Astrocyte (in vitro differentiated cells and primary cell): ENCODE results near the gene KRAS. TPM values are rescaled to one million over a fixed set of nuclear protein-coding genes. Genes with fewer than 3 reads are reported as not detected.
A peak's percentile ranks its signal among the peaks of the same experiment; 100 is the strongest.

ENCODE experiments used
- DNase-seq: peaks from one replicate; pipeline ENCODE4 v3.0.0-alpha.2; 2010; ENCODE audit warnings: low read depth
- FAIRE-seq: peaks from 2 replicates; lab custom pipeline; 2011; peaks lifted over from hg19 to GRCh38; lab: Jason Lieb, UNC
- H2AFZ ChIP-seq: 2 replicates; pipeline ENCODE4 v1.6.0; 2012; ENCODE audit warnings: low read depth, low read length, inconsistent platforms
- H3K27ac ChIP-seq: 2 replicates; pipeline ENCODE4 v1.5.1; 2011; ENCODE audit warnings: low read depth, low read length, inconsistent platforms
- H3K27me3 ChIP-seq: 2 replicates; pipeline ENCODE4 v1.6.0; 2011; ENCODE audit warnings: low read length, inconsistent platforms; ENCODE audit not compliant: insufficient read depth
- H3K36me3 ChIP-seq: 2 replicates; pipeline ENCODE4 v1.5.1; 2011; ENCODE audit warnings: low read length, inconsistent platforms; ENCODE audit not compliant: insufficient read depth
- H3K4me1 ChIP-seq: 2 replicates; pipeline ENCODE4 v1.5.1; 2011; ENCODE audit warnings: low read length, inconsistent platforms; ENCODE audit not compliant: insufficient read depth
- H3K4me2 ChIP-seq: 2 replicates; pipeline ENCODE4 v1.6.0; 2012; ENCODE audit warnings: low read length, inconsistent platforms
- H3K4me3 ChIP-seq: 2 replicates; pipeline ENCODE4 v1.5.1; 2011; ENCODE audit warnings: low read depth, mild to moderate bottlenecking, low read length, inconsistent platforms; ENCODE audit not compliant: insufficient read depth
- H3K79me2 ChIP-seq: 2 replicates; pipeline ENCODE4 v1.6.0; 2012; ENCODE audit warnings: mild to moderate bottlenecking, low read length, inconsistent platforms; ENCODE audit not compliant: insufficient read depth
- H3K9ac ChIP-seq: 2 replicates; pipeline ENCODE4 v1.6.0; 2012; ENCODE audit warnings: mild to moderate bottlenecking, low read length, inconsistent platforms
- H3K9me3 ChIP-seq: 2 replicates; pipeline ENCODE4 v1.5.1; 2012; ENCODE audit warnings: low read depth, mild to moderate bottlenecking, low read length, inconsistent platforms; ENCODE audit not compliant: insufficient read depth
- H4K20me1 ChIP-seq: 2 replicates; pipeline ENCODE4 v1.6.0; 2012; ENCODE audit warnings: low read length, inconsistent platforms; ENCODE audit not compliant: insufficient read depth
- H3K27ac Mint-ChIP-seq: one replicate; pipeline ENCODE4 v1.8.0; 2021; ENCODE audit warnings: mild to moderate bottlenecking, mixed read lengths; ENCODE audit not compliant: unreplicated experiment
- H3K27me3 Mint-ChIP-seq: one replicate; pipeline ENCODE4 v1.8.0; 2021; ENCODE audit warnings: low read depth, mixed read lengths; ENCODE audit not compliant: unreplicated experiment
- H3K36me3 Mint-ChIP-seq: one replicate; pipeline ENCODE4 v1.8.0; 2021; ENCODE audit warnings: low read depth, mixed read lengths; ENCODE audit not compliant: unreplicated experiment
- H3K4me1 Mint-ChIP-seq: one replicate; pipeline ENCODE4 v1.8.0; 2021; ENCODE audit warnings: low read depth, mixed read lengths; ENCODE audit not compliant: unreplicated experiment
- H3K4me3 Mint-ChIP-seq: one replicate; pipeline ENCODE4 v1.8.0; 2021; ENCODE audit warnings: mild to moderate bottlenecking, moderate library complexity, mixed read lengths; ENCODE audit not compliant: unreplicated experiment
- H3K9me3 Mint-ChIP-seq: one replicate; pipeline ENCODE4 v1.8.0; 2021; ENCODE audit warnings: mild to moderate bottlenecking, mixed read lengths; ENCODE audit not compliant: unreplicated experiment
- EZH2 ChIP-seq: IDR thresholded peaks from 2 replicates; pipeline ENCODE4 v1.6.1; 2012; ENCODE audit warnings: mild to moderate bottlenecking, low read length, inconsistent platforms; ENCODE audit not compliant: insufficient read depth
- total RNA-seq: library from RNA; stranded (reverse); gene quantifications from 2 replicates; pipeline ENCODE4 v1.2.1, GENCODE V29; 2021
- TF ChIP-seq, protein P1 (sequence below): IDR thresholded peaks from 2 replicates; pipeline ENCODE4 v1.5.1; 2011; ENCODE audit warnings: low read depth, mild to moderate bottlenecking, inconsistent platforms, low read length, moderate library complexity; ENCODE audit not compliant: insufficient read depth

The KRAS gene
- total RNA-seq, 1 donor from 2014 or later = 40.3 TPM

DNA sequence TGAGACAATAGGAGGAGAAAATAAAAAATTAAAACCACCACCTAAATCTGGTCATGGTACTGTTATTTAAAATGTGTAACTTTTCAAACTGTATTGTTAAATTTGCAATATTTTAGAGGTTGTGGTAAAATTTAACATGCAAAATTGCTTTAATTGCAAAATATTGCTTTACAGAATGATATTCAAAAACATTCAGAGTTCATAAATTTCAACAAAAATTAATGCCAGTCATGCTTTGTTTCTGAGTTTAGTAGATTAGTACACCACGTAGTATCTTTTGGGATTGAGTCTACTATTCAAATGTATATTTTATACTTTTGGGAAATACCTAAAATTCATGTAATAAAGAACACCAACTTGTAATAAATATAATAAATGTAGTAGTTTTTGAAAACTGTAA is 37.4 kb downstream of the KRAS start:
- Histone ChIP-seq H3K9ac (no peak overlapping the region), H3K4me1 (no peaks in the 10 kb centered on the region), H3K27ac (no peak overlapping the region), H3K4me2 (no peak overlapping the region), H3K27me3 (no peaks in the 10 kb centered on the region), H3K79me2 (no peaks in the 10 kb centered on the region), H3K4me3 (no peak overlapping the region), H2AFZ (no peak overlapping the region), H3K9me3 (no peaks in the 10 kb centered on the region), H4K20me1 (no peaks in the 10 kb centered on the region), H3K36me3 (no peaks in the 10 kb centered on the region)
- H3K9me3 Mint-ChIP-seq = no peaks in the 10 kb centered on the region
- DNase-seq (no peak), FAIRE-seq (no peak)
- TF ChIP-seq, protein P1, sequence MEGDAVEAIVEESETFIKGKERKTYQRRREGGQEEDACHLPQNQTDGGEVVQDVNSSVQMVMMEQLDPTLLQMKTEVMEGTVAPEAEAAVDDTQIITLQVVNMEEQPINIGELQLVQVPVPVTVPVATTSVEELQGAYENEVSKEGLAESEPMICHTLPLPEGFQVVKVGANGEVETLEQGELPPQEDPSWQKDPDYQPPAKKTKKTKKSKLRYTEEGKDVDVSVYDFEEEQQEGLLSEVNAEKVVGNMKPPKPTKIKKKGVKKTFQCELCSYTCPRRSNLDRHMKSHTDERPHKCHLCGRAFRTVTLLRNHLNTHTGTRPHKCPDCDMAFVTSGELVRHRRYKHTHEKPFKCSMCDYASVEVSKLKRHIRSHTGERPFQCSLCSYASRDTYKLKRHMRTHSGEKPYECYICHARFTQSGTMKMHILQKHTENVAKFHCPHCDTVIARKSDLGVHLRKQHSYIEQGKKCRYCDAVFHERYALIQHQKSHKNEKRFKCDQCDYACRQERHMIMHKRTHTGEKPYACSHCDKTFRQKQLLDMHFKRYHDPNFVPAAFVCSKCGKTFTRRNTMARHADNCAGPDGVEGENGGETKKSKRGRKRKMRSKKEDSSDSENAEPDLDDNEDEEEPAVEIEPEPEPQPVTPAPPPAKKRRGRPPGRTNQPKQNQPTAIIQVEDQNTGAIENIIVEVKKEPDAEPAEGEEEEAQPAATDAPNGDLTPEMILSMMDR = no peak
- no peak for TF ChIP-seq EZH2
- H3K36me3 Mint-ChIP-seq = peaks cover 3% of the 10 kb centered on the region
- no peak overlapping the region for H3K27ac Mint-ChIP-seq
- H3K4me3 Mint-ChIP-seq = no peak overlapping the region
- no peaks in the 10 kb centered on the region for H3K4me1 Mint-ChIP-seq
- H3K27me3 Mint-ChIP-seq = no peaks in the 10 kb centered on the region

- Mint-ChIP-seq H3K4me1 (no peaks in the 10 kb centered on the region), H3K9me3 (no peaks in the 10 kb centered on the region), H3K27me3 (no peaks in the 10 kb centered on the region), H3K4me3 (no peak overlapping the region), H3K27ac (no peak overlapping the region), H3K36me3 (no peaks in the 10 kb centered on the region)
- no peaks in the 10 kb centered on the region for H3K27me3 ChIP-seq
- FAIRE-seq (no peak), DNase-seq (no peak)
- H4K20me1 ChIP-seq = no peaks in the 10 kb centered on the region
- no peak overlapping the region for H3K9ac ChIP-seq
- no peak overlapping the region for H2AFZ ChIP-seq
- H3K9me3 ChIP-seq = no peaks in the 10 kb centered on the region
- no peak overlapping the region for H3K4me2 ChIP-seq
- H3K4me3 ChIP-seq = no peak overlapping the region
- TF ChIP-seq EZH2 = no peak
- TF ChIP-seq, protein P1 = no peak
- no peaks in the 10 kb centered on the region for H3K4me1 ChIP-seq
- no peaks in the 10 kb centered on the region for H3K79me2 ChIP-seq
- peaks cover 13% of the 10 kb centered on the region for H3K36me3 ChIP-seq
- H3K27ac ChIP-seq = no peak overlapping the region
These were observed 42.2 kb downstream of the KRAS start for GRCh38 chr12:25208554-25208953.

GRCh38 chr12:25207846-25208245 is 42.9 kb downstream of the KRAS start:
- no peak overlapping the region for H3K4me3 ChIP-seq
- TF ChIP-seq, protein P1 = no peak
- no peak for TF ChIP-seq EZH2
- H3K9ac ChIP-seq = no peak overlapping the region
- H3K9me3 Mint-ChIP-seq = no peaks in the 10 kb centered on the region
- H3K27ac Mint-ChIP-seq = no peak overlapping the region
- H4K20me1 ChIP-seq = no peaks in the 10 kb centered on the region
- DNase-seq (no peak), FAIRE-seq (peak; percentile 29)
- H2AFZ ChIP-seq = no peak overlapping the region
- no peaks in the 10 kb centered on the region for H3K4me1 ChIP-seq
- no peak overlapping the region for H3K27ac ChIP-seq
- H3K27me3 ChIP-seq = no peaks in the 10 kb centered on the region
- no peaks in the 10 kb centered on the region for H3K79me2 ChIP-seq
- no peaks in the 10 kb centered on the region for H3K9me3 ChIP-seq
- H3K4me2 ChIP-seq = no peak overlapping the region
- H3K4me3 Mint-ChIP-seq = no peak overlapping the region
- no peaks in the 10 kb centered on the region for H3K36me3 Mint-ChIP-seq
- H3K27me3 Mint-ChIP-seq = no peaks in the 10 kb centered on the region
- peaks cover 18% of the 10 kb centered on the region for H3K36me3 ChIP-seq
- no peaks in the 10 kb centered on the region for H3K4me1 Mint-ChIP-seq
